NB4 (cell line): ENCODE results near the gene NEO1.

ENCODE experiments used
- DNase-seq: peaks from one replicate; pipeline ENCODE4 v3.0.0; 2010; ENCODE audit warnings: low read depth
- H3K4me3 ChIP-seq: one replicate; pipeline ENCODE4 v1.5.1; 2011; ENCODE audit warnings: mild to moderate bottlenecking, low read depth, low read length, moderate library complexity
- MYC ChIP-seq: IDR thresholded peaks from 2 replicates; pipeline ENCODE4 v1.6.1; 2011; ENCODE audit warnings: low read depth, low read length
- POLR2A ChIP-seq: IDR thresholded peaks from 2 replicates; pipeline ENCODE4 v1.6.1; 2011; ENCODE audit warnings: mild to moderate bottlenecking; ENCODE audit not compliant: insufficient read length; ENCODE audit errors: extremely low read depth
- TF ChIP-seq, protein P1 (sequence below): IDR thresholded peaks from one replicate; pipeline ENCODE4 v1.5.1; 2012; ENCODE audit warnings: low read depth, low read length
- TF ChIP-seq, protein P2 (sequence below): IDR thresholded peaks from 2 replicates; pipeline ENCODE4 v1.6.1; 2011; ENCODE audit warnings: low read depth, low read length

Gene NEO1

DNA sequence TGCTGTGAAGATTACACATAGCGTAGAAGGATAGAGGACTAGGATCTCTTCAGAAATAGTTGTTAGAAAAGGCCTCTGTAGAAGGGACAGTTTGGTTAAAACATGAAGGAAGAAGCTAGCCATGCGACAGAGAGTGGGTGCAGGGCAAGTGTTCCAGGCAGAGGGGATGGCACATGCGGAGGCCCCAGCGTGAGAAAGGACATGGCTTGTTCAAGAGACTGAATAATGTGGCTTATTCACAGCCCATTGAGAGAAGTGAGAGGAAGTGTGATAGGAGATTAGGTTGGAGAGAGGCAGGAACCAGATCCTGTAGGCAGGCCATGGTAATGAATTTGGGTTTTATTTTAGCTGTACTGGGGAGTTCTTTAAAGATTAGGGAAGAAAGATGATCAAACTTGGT is 56.4 kb downstream of the NEO1 start:
- DNase-seq, result no peak
- H3K4me3 ChIP-seq, result no peak overlapping the region
- TF ChIP-seq, protein P1, sequence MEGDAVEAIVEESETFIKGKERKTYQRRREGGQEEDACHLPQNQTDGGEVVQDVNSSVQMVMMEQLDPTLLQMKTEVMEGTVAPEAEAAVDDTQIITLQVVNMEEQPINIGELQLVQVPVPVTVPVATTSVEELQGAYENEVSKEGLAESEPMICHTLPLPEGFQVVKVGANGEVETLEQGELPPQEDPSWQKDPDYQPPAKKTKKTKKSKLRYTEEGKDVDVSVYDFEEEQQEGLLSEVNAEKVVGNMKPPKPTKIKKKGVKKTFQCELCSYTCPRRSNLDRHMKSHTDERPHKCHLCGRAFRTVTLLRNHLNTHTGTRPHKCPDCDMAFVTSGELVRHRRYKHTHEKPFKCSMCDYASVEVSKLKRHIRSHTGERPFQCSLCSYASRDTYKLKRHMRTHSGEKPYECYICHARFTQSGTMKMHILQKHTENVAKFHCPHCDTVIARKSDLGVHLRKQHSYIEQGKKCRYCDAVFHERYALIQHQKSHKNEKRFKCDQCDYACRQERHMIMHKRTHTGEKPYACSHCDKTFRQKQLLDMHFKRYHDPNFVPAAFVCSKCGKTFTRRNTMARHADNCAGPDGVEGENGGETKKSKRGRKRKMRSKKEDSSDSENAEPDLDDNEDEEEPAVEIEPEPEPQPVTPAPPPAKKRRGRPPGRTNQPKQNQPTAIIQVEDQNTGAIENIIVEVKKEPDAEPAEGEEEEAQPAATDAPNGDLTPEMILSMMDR, result no peak
- TF ChIP-seq POLR2A (no peak), MYC (no peak)
- TF ChIP-seq, protein P2, sequence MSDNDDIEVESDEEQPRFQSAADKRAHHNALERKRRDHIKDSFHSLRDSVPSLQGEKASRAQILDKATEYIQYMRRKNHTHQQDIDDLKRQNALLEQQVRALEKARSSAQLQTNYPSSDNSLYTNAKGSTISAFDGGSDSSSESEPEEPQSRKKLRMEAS, result no peak

DNA sequence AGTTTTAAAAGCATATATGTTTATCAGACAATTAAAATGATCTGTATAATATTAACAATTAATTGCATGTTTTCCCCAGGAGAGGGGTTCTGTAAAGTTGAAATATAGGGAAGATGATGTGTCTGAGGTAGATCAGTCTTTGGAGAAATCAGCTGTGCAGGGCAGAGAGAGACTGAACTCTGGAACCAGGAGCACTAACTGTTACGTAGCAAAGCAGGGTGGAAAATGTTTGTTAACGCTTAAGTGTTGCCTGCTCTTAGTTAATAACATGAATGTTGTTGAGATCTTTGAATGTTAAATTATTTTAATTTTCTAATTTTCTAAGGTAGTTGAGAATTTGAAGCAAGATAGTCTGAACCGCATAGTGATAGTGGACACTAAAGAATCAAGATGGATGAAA is 57.5 kb downstream of the NEO1 start:
- TF ChIP-seq MYC (no peak), POLR2A (no peak)
- TF ChIP-seq, protein P2, result no peak
- TF ChIP-seq, protein P1, result no peak
- DNase-seq, result no peak
- H3K4me3 ChIP-seq, result no peak overlapping the region

DNA sequence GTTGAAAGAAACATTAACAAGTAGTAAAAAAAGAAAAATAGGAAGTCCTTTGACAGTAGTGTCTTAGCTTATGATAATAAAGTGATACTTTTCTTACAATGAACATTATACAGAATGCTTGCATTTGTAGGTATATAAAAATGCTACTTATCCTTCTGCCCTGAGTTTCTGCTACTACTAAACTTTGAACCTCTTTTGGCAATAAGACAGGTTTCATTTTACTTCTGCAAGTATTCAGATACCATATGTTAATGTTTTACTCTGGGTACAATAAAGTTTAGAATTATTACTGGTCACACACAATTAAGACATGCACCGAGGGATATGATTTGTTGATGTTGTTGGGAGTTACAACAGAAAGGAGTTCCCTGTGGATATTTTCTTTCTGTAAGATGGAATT is 57.9 kb downstream of the NEO1 start:
- DNase-seq, result no peak
- H3K4me3 ChIP-seq, result no peak overlapping the region
- TF ChIP-seq, protein P2, result no peak
- TF ChIP-seq, protein P1, result no peak
- TF ChIP-seq POLR2A (no peak), MYC (no peak)

DNA sequence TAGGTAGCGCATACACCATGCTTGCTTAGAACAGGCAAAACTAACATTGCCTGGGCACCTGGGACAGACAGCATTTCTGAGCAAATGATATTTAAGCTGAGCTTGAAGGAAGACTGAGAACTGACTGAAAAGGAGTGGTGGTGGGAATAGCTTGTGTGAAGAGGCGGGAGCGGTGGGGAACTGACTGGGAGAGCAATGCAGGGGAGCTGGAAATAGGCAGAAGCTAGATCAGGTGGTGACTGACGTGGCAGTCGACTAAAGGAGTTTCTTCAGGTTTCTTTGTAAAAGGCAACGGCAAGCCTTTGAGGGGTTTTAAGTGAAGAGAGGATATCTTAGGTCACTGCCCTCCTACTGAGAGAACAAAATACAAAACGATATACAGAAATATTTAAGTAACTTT is 61.8 kb downstream of the NEO1 start:
- DNase-seq, result no peak
- TF ChIP-seq, protein P1, result no peak
- TF ChIP-seq POLR2A (no peak), MYC (no peak)
- TF ChIP-seq, protein P2, result no peak
- no peak overlapping the region for H3K4me3 ChIP-seq

DNA sequence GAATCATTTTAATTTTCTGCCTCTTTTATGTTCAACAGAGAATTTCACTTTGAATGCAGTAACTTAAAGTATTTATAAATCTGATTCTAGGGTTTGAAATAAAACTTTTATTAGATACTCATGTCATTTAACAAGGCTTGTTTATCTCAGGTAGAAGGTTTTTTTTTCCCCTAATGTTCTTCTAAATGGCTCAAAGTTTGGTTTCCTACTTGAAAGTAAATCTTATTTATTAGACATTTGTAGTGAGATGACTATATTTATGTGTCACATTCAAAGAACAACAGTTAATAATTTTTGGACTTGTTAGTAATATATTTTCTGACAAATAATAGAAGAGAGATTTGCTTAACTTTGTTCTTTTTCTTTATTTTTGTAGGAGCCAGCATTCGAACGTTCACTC is 63.9 kb downstream of the NEO1 start:
- no peak for DNase-seq
- TF ChIP-seq, protein P1, result no peak
- TF ChIP-seq POLR2A (no peak), MYC (no peak)
- TF ChIP-seq, protein P2, result no peak
- no peak overlapping the region for H3K4me3 ChIP-seq

DNA sequence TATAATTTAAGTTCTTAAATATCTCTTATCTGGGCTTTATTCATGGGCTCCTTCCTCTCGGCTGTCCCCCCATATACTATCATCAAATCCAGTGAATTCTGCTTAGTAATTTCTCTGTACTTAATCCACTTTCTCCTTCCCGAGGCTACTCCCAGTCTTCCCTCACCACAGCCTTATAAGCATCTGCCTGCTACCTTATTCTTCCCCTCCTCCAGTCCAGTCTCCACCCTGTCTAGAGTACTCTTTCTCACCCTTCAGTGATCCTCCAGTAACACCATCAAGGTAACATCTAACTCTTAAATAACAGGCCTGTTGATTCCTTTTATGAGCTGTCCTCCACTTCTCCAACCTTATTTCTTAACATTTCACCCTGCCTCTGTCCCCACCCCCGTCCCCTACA is 65.8 kb downstream of the NEO1 start:
- TF ChIP-seq POLR2A (no peak), MYC (no peak)
- TF ChIP-seq, protein P1, result no peak
- TF ChIP-seq, protein P2, result no peak
- no peak for DNase-seq
- no peak overlapping the region for H3K4me3 ChIP-seq
